Measurements from ENCODE around the gene PELI3.

PELI3 gene

DNA sequence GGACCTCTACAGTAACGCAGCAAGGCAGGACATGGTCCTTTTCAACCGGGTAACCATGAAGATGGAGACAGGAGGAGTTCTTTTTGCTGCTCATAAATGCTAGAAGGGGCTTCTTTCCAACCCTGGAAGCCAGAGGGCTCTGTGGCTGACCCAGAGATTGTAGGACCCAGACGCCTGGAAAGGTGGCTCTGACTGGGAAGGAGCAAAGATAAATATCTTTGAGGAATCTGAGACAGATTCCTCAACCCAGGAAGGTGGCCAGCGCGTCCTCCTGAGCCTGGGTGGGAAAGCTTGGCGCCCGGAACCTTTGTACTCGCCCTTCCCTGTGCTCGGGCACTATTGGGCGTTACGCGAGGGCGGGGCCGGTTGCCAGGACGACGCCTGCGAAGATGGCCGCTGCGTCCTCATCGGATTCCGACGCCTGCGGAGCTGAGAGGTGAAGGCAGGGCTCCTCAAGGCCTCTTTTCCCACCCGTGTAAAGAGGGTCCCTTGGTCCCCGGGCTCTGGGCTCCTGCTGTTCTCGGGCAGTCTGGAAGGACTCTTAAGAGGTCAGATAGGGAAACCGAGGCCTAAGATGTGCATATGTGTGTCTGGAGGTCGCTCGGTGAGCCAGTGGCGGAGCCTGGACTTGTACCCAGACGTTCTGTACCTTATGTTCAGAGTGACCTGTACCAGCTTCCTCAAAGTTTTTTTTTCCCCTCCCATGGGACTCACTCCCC lies 43.7 kb downstream of the PELI3 start, which contains the start of gene BBS1:
TSS of gene BBS1 (plus strand) at position 365 of the 719 bp plus-strand sequence. CDS start at position 390, 25 bp downstream.
- DNase-seq = peak; percentile 79

DNA sequence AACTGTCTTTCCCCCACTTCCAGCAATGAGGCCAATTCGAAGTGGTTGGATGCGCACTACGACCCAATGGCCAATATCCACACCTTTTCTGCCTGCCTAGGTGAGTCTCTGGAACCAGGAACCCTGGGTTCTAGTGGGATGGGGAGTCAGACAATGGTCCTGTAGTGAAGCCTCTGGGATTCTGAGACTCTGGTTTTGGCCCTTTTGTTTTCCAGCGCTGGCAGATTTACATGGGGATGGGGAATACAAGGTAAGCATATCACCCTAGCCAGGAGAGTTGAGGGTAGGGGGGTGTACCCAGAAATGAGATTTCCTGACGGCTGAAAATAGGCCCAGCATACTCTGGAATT lies 44.3 kb downstream of the PELI3 start:
- no peak for DNase-seq

DNA sequence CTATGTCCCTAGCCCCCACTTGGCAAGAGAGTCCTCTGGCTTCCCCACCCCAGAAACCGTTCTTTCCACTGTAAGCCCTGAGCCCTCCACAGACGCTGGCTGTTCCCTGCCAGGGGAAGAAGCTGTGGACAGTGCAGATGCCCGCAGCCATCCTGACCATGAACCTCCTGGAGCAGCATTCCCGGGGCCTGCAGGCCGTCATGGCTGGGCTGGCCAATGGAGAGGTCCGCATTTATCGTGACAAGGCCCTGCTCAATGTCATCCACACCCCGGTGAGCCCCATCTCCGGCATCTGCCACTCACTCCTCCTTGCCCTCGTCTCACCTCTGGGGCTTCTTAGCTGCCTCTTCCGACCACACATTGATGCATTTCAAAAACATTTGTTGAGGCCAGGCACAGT lies 56.9 kb downstream of the PELI3 start:
- DNase-seq = no peak

DNA sequence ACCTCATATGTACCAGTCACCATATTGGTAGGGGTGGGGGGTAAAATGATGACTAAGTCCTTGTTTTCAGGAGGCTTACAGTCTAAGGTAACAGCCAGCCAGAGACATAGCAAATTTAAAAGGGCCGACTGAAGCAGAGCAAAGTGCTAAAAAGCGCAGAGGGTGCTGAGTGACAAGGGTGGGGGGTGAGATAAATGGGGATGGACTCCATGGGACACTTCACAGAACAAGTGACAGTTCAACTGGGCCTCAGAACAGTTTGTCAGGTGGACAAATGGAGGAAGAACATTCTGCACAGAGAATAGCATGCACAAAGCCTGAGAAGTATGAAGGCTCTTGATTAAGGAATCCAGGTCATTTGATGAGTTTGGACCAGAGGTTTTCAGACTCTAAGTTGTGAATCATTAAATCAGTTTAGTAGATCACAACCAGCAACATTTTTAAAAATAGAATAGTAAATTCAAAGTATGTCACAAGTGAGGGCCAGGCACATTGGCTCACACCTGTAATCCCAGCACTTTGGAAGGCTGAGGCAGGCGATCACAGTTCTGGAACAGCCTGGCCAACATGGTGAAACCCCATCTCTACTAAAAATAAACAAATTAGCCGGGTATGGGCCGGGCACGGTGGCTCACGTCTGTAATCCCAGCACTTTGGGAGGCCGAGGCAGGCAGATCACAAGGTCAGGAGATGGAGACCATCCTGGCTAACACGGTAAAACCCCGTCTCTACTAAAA lies 57.8 kb downstream of the PELI3 start:
- no peak for DNase-seq

All from activated T-cell treated with anti-CD3 and anti-CD28 coated beads for 4 hours (primary cell).